Esophagus (tissue), 2 donors: ENCODE data around the gene ASIP. TPM values are rescaled to one million over a fixed set of nuclear protein-coding genes. Genes with fewer than 3 reads are reported as not detected.

ENCODE experiments used
- H3K27ac ChIP-seq, 2 donors: one replicate each; pipeline ENCODE4 v1.5.1; 2013; ENCODE audit warnings: low read depth in 2 of 2, mild to moderate bottlenecking in 2 of 2, inconsistent platforms in 1 of 2, low read length in 1 of 2, moderate library complexity in 1 of 2
- H3K27me3 ChIP-seq, 2 donors: one replicate each; pipeline ENCODE4 v1.6.1; 2013; ENCODE audit warnings: low read length in 2 of 2, control low read depth in 1 of 2, mild to moderate bottlenecking in 1 of 2; ENCODE audit not compliant: insufficient read depth in 2 of 2, control insufficient read depth in 1 of 2
- H3K36me3 ChIP-seq, 2 donors: one replicate each; pipeline ENCODE4 v1.6.1; 2013; ENCODE audit warnings: low read length in 1 of 2; ENCODE audit not compliant: control insufficient read depth in 2 of 2, insufficient read depth in 2 of 2
- H3K4me1 ChIP-seq, 2 donors: one replicate each; pipeline ENCODE4 v1.6.1; 2013; ENCODE audit warnings: low read length in 1 of 2; ENCODE audit not compliant: control insufficient read depth in 2 of 2, insufficient read depth in 2 of 2
- H3K4me3 ChIP-seq, 2 donors: one replicate each; pipeline ENCODE4 v1.5.1; 2013; ENCODE audit warnings: low read length in 2 of 2, mild to moderate bottlenecking in 2 of 2, low read depth in 1 of 2, moderate library complexity in 1 of 2
- H3K9me3 ChIP-seq, 2 donors: one replicate each; pipeline ENCODE4 v1.6.1; 2013; ENCODE audit warnings: mild to moderate bottlenecking in 2 of 2, low read depth in 1 of 2, low read length in 1 of 2, moderate library complexity in 1 of 2; ENCODE audit not compliant: control insufficient read depth in 2 of 2, insufficient read depth in 1 of 2
- WGBS, 2 donors: extraction: QIAGEN DNeasy Blood & Tissue Kit; methylation state at CpG; one replicate each; pipeline ENCODE4 v1.1.7; 2013; 5-methylcytosine and 5-hydroxymethylcytosine counted together
- polyA plus RNA-seq, 2 donors: library from polyadenylated mRNA; stranded (reverse); fragments of 200-250 nt; gene quantifications; one replicate each; pipeline ENCODE4 v1.2.3, GENCODE V29; 2013
- donor health status: healthy with polysubstance abuse.
- donor health status: Bipolar disorder and iron deficiency.

Gene ASIP
- polyA plus RNA-seq, 2 donors, result 0.07 TPM; not detected in 1

DNA sequence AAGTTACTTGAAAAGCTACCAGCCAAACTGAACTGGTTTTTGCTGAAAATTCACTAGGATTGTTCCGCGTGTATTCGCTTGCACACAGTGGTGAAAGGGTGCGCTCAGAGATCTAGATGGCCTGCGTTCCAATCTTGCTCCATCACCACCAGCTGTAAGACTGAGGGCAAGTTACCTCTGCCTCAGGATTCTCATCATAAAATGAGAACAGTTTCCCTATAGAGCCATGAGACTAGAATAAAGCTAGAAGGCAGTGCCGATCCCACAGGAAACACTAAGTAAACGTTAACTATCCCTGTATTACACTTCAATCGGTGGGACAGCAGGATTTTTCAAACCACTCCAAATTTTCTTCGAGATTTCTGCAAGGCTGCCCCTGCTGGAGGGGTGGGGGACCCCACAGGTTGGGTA lies 61.1 kb downstream of the ASIP start:
- Histone ChIP-seq H3K4me3 (peak overlapping the region; percentile 86 to 92), H3K27me3 (no peaks in the 10 kb centered on the region), H3K27ac (peak overlapping the region; percentile 97 to 98), H3K9me3 (no peaks in the 10 kb centered on the region), H3K36me3 (no peaks in the 10 kb centered on the region), H3K4me1 (peaks cover 3 to 14% of the 10 kb centered on the region in 2 donors)
- 17 to 20% methylated on average over 9 of the region's 9 CpGs for WGBS, 2 donors

GRCh38 chr20:34302723-34303533 lies 61.7 kb downstream of the ASIP start, which contains the start of gene AHCY:
AHCY (minus strand) TSS chr20:34303355; CDS start chr20:34303270, 85 bp downstream.
- Histone ChIP-seq H3K27ac (peak within 1 kb of the TSS; percentile 97 to 98), H3K4me3 (peak within 1 kb of the TSS; percentile 86 to 92), H3K27me3 (no peaks in the 10 kb centered on the region), H3K36me3 (no peaks in the 10 kb centered on the region), H3K9me3 (no peaks in the 10 kb centered on the region), H3K4me1 (peaks cover 3 to 14% of the 10 kb centered on the region in 2 donors)
- 0% methylated on average over 78 to 79 of the region's 79 CpGs for WGBS, 2 donors

DNA sequence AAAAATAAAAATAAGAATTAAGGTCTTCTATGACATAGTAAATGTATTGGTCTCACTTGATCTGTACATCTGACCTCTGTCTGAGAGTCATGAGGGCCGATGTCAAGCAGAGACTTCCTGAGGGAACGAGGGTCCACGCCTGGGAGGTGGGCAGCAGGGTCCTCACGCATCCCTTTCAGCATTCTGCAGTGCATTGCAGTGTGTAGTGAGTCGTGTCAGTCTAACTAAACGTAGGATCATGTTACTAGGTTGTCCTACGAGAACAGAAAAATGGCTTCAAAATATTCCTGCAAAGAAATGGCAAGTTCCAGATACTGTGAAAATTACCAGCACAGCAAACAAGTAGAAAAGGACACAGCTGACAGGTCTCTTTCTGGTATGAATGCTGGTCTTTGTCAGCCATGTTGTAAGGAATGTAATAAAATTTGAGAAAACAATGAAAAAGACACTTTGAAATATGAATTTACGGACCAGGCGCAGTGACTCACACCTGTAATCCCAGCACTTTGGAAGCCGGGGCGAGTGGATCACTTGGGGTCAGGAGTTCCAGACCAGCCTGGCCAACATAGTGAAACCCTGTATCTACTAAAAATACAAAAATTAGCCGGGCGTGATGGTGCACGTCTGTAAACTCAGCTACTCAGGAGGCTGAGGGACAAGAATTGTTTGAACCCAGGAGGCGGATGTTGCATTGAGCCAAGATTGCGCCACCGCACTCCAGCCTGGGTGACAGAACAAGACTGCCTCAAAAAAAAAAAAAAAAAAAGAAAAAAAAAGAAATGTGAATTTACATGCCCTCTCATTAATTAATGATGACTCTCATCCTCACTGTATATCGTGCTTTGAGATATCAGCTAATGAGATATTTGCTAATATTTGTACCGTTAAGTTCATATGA lies 64.4 kb downstream of the ASIP start:
- WGBS, 2 donors, result 56 to 70% methylated on average over 19 of the region's 19 CpGs
- no peak overlapping the region for H3K4me3 ChIP-seq
- peak overlapping the region in 1 of 2 donors; percentile 65 for H3K27ac ChIP-seq
- H3K27me3 ChIP-seq, result no peaks in the 10 kb centered on the region
- H3K4me1 ChIP-seq, result peaks cover 3 to 13% of the 10 kb centered on the region in 2 donors
- no peaks in the 10 kb centered on the region for H3K9me3 ChIP-seq
- no peaks in the 10 kb centered on the region for H3K36me3 ChIP-seq

- no peaks in the 10 kb centered on the region for H3K27me3 ChIP-seq
- no peak overlapping the region for H3K4me3 ChIP-seq
- no peaks in the 10 kb centered on the region for H3K9me3 ChIP-seq
- H3K4me1 ChIP-seq, result peaks cover 3 to 7% of the 10 kb centered on the region in 2 donors
- 97% methylated on average over 3 of the region's 3 CpGs for WGBS, 2 donors
- no peaks in the 10 kb centered on the region for H3K36me3 ChIP-seq
- H3K27ac ChIP-seq, result no peak overlapping the region
These were observed 68.5 kb downstream of the ASIP start for GRCh38 chr20:34309691-34310090.

DNA sequence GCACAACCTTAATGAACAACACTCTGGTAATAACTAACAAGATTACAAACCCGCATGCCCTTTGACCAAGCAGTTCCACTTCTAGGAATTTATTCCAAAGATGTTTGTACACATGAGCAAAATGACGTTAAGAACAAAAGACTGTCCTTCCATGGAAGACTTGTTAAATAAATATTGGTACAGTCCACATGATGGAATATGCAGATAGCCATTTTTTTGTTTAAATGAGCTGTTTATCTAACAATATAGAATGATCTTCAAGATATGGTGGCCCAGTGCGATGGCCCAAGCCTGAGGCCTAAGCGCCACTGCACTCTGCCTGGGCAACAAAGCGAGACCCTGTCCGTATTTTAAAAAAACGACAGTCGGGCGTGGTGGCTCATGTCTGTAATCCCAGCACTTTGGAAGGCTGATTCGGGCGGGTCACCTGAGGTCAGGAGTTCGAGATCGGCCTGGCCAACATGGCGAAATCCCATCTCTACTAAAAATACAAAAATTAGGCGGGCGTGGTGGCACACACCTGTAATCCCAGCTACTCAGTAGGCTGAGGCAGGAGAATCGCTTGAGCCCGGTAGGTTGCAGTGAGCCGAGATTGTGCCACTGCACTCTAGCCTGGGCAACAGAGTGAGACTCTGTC lies 69.4 kb downstream of the ASIP start:
- Histone ChIP-seq H3K36me3 (no peaks in the 10 kb centered on the region), H3K27me3 (no peaks in the 10 kb centered on the region), H3K9me3 (no peaks in the 10 kb centered on the region), H3K4me3 (no peak overlapping the region), H3K4me1 (peaks cover 3 to 7% of the 10 kb centered on the region in 2 donors), H3K27ac (no peak overlapping the region)
- 71 to 79% methylated on average over 19 of the region's 19 CpGs for WGBS, 2 donors

- Histone ChIP-seq H3K4me3 (peak overlapping the region in 1 of 2 donors; percentile 37), H3K9me3 (no peaks in the 10 kb centered on the region), H3K36me3 (no peaks in the 10 kb centered on the region), H3K27me3 (no peaks in the 10 kb centered on the region), H3K27ac (no peak overlapping the region), H3K4me1 (peaks cover 3 to 7% of the 10 kb centered on the region in 2 donors)
- whole genome bisulfite sequencing, 2 donors, result 10 to 11% methylated on average over 39 to 45 of the region's 45 CpGs
These were observed 70.1 kb downstream of the ASIP start for GRCh38 chr20:34311118-34312023.

GRCh38 chr20:34312024-34312460 lies 70.8 kb downstream of the ASIP start:
- H3K27ac ChIP-seq, result no peak overlapping the region
- 8 to 10% methylated on average over 11 of the region's 11 CpGs for WGBS, 2 donors
- peak overlapping the region in 1 of 2 donors; percentile 37 for H3K4me3 ChIP-seq
- H3K27me3 ChIP-seq, result no peaks in the 10 kb centered on the region
- peaks cover 3 to 7% of the 10 kb centered on the region in 2 donors for H3K4me1 ChIP-seq
- no peaks in the 10 kb centered on the region for H3K9me3 ChIP-seq
- H3K36me3 ChIP-seq, result no peaks in the 10 kb centered on the region

- Histone ChIP-seq H3K27me3 (no peaks in the 10 kb centered on the region), H3K9me3 (no peaks in the 10 kb centered on the region), H3K4me3 (no peak overlapping the region), H3K36me3 (no peaks in the 10 kb centered on the region), H3K27ac (no peak overlapping the region), H3K4me1 (peaks cover 3 to 7% of the 10 kb centered on the region in 2 donors)
- WGBS, 2 donors, result 9 to 11% methylated on average over 14 of the region's 14 CpGs
These were observed 71.5 kb downstream of the ASIP start for GRCh38 chr20:34312544-34313217.
